ENCODE results near the gene GNAT3.

DNA sequence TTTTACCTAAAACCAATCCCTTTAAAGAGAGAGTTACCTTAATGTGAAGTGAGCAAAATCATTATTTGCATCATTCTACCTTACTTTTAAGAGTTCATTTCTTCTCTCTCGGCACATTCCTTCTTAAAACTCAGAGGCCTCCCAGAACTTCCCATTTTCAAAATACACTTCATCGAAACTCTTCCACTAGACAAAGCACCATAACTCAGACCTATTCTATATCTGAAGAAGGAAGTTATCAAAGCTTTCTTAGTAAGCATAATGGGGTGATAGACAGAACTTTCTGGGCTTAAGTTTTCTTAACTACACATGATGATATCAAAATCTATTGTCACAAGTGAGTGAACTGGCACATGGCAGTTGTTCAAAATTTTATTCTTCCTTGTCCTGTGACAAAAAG lies 24.6 kb upstream of the GNAT3 start:
- TF ChIP-seq CTCF (IDR thresholded peaks at IDR 0.05) = no peak
- TF ChIP-seq ZFX (IDR thresholded peaks at IDR 0.05; ENCODE audit: borderline replicate concordance) = no peak

Measured in 22Rv1 (cell line).